Adrenal gland (tissue), 12 donors: ENCODE data around the gene MBNL2. TPM values are rescaled to one million over a fixed set of nuclear protein-coding genes. Genes with fewer than 3 reads are reported as not detected.

Source experiments
- DNase-seq, 7 donors: peaks; one replicate each; pipeline ENCODE4 v3.0.0-alpha.2; 2019 to 2020
- H3K27ac ChIP-seq, 5 donors: fragments of 200-600 bp; sonication (generic) in 4 of 5; 1 replicate in 3 of 5; 2 replicates in 2 of 5; pipeline versions ENCODE4 v1.5.1 to v1.8.0; 2016 to 2020; ENCODE audit warnings: mild to moderate bottlenecking in 1 of 5
- H3K27me3 ChIP-seq: fragments of 200-600 bp; 2 replicates; pipeline ENCODE4 v1.8.0; 2021
- H3K36me3 ChIP-seq, 2 donors: fragments of 200-600 bp; replicated peaks in 1 of 2; 1 replicate in 1 of 2; 2 replicates in 1 of 2; pipeline versions ENCODE4 v1.5.1 to v1.8.0; 2018 to 2022
- H3K4me1 ChIP-seq, 2 donors: fragments of 200-600 bp; replicated peaks in 1 of 2; 1 replicate in 1 of 2; 2 replicates in 1 of 2; pipeline versions ENCODE4 v1.5.1 to v1.8.0; 2018 to 2021
- H3K4me3 ChIP-seq, 4 donors: fragments of 200-600 bp; sonication (generic) in 3 of 4; one replicate each; pipeline ENCODE4 v1.5.1; 2016 to 2018
- H3K9me3 ChIP-seq, 3 donors: fragments of 200-600 bp; sonication (generic) in 1 of 3; replicated peaks in 1 of 3; 1 replicate in 2 of 3; 2 replicates in 1 of 3; pipeline versions ENCODE4 v1.5.1 to v1.8.0; 2016 to 2021
- POLR2A ChIP-seq, 2 donors: fragments of 450-650 bp; IDR thresholded peaks; one replicate each; pipeline ENCODE4 v1.6.1; 2017; ENCODE audit warnings: antibody characterized with exemption in 2 of 2, mild to moderate bottlenecking in 2 of 2, moderate library complexity in 1 of 2
- intact Hi-C, 2 donors: fragments of 100-400 bp; cut with DNase I; formaldehyde crosslinking; loops; one replicate each; pipeline versions ENCODE4 v1.14.1 to v1.15.0; 2022 to 2023
- polyA plus RNA-seq, 3 donors: library from polyadenylated mRNA; stranded (reverse); fragments of 200-250 nt in 2 of 3; fragments of 350-450 nt in 1 of 3; fragmentation: Illumina TruSeq in 1 of 3; extraction: RNeasy Lipid Tissue Mini Kit (QIAGEN cat#74804) in 1 of 3; gene quantifications; one replicate each; pipeline ENCODE4 v1.2.3, GENCODE V29; 2013 to 2014
- small RNA-seq, 2 donors: library from RNA; depleted of rRNA; stranded (forward); fragments of <200 nt; gene quantifications; one replicate each; pipeline ENCODE3, GENCODE V24; 2016
- total RNA-seq, 9 donors: library from RNA; depleted of rRNA in 4 of 9; stranded (reverse); fragments of >200 nt in 4 of 9; fragments of 120-200 nt in 1 of 9; fragmentation: NEBNext Ultra II Directional in 1 of 9; extraction: Animal tissue kit (Norgen Biotek cat#: 25700) in 1 of 9; gene quantifications; one replicate each; pipeline versions ENCODE4 v1.1.0 to v1.2.4, GENCODE V29; 2013 to 2023
- donor health status: healthy with polysubstance abuse.
- donor health status: Bipolar disorder and iron deficiency.
- donor health status: DM: yes; HTN: yes; CAD: no.
- donor health status: DM: no; HTN: no; CAD: no.
- donor health status: DM: no; HTN: no; CAD: no.
- donor health status: DM: yes; HTN: yes; CAD: no.

MBNL2 gene
- total and polyA plus RNA-seq, 12 donors: 29.2 to 250 (median 130) TPM

- H3K36me3 ChIP-seq: no peaks in the 10 kb centered on the region
- H3K27me3 ChIP-seq: no peaks in the 10 kb centered on the region
- no peak overlapping the region for H3K27ac ChIP-seq
- H3K4me3 ChIP-seq: no peak overlapping the region
- intact Hi-C loops: no loop called here
- H3K9me3 ChIP-seq: no peaks in the 10 kb centered on the region
- no peak for DNase-seq
- no peak for TF ChIP-seq POLR2A (IDR thresholded peaks at IDR 0.05)
- peaks cover 0 to 58% of the 10 kb centered on the region in 2 donors for H3K4me1 ChIP-seq
Observed at GRCh38 chr13:97441368-97441767, 219.2 kb downstream of the MBNL2 start.

Small RNAs within 50 kb of the gene (small RNA-seq; reads per million reads assigned to genes)
- gene AL442067.1 (0 reads per million in 2 donors), gene RNA5SP37 (0 reads per million in 2 donors)

Other genes with a start within 250 kb of the MBNL2 start
- not detected for gene OXGR1, start 227.9 kb upstream of the MBNL2 start, total RNA-seq
- gene OXGR1, start 227.9 kb upstream of the MBNL2 start, polyA plus RNA-seq: under 1 TPM in 2 of 3 donors, not detected in 1; 0.11 to 0.13 TPM
- gene RAP2A, start 211.8 kb downstream of the MBNL2 start, total RNA-seq: 10 to 100 TPM; 13.0 to 37.9 (median 23.0) TPM
- 10 to 100 TPM in 1 of 3 donors, 1 to 10 TPM in 2; 3.6 to 19.9 (median 4.8) TPM for gene RAP2A, start 211.8 kb downstream of the MBNL2 start, polyA plus RNA-seq